MM.1S (cell line): ENCODE data around the gene LRRN2.
A peak's percentile ranks its signal among the peaks of the same experiment; 100 is the strongest.

Source experiments
- DNase-seq: peaks from one replicate; pipeline ENCODE4 v3.0.0-alpha.2; 2015
- H2AFZ ChIP-seq: fragments of 300-600 bp; sonication (generic); 2 replicates; pipeline ENCODE4 v1.6.0; 2016; ENCODE audit warnings: antibody characterized with exemption, low read length
- H3F3A ChIP-seq: fragments of 300-600 bp; sonication (generic); 2 replicates; pipeline ENCODE4 v1.6.1; 2016; ENCODE audit warnings: mild to moderate bottlenecking, antibody characterized with exemption, low read length, moderate library complexity, mixed read lengths; ENCODE audit not compliant: insufficient read depth
- H3K27ac ChIP-seq: fragments of 300-600 bp; sonication (generic); 2 replicates; pipeline ENCODE4 v1.5.1; 2016; ENCODE audit warnings: mild to moderate bottlenecking, low read length
- H3K27me3 ChIP-seq: fragments of 300-600 bp; sonication (generic); replicated peaks from 2 replicates; pipeline ENCODE4 v1.6.0; 2016; ENCODE audit warnings: low read length; ENCODE audit not compliant: insufficient read depth
- H3K36me3 ChIP-seq: fragments of 300-600 bp; sonication (generic); replicated peaks from 2 replicates; pipeline ENCODE4 v1.6.1; 2016; ENCODE audit warnings: mild to moderate bottlenecking, low read length, mixed read lengths; ENCODE audit not compliant: insufficient read depth
- H3K4me1 ChIP-seq: fragments of 300-600 bp; sonication (generic); 2 replicates; pipeline ENCODE4 v1.6.1; 2016; ENCODE audit warnings: low read length, mixed read lengths
- H3K4me2 ChIP-seq: fragments of 300-600 bp; sonication (generic); 2 replicates; pipeline ENCODE4 v1.6.0; 2016; ENCODE audit warnings: low read depth, low read length
- H3K4me3 ChIP-seq: fragments of 300-600 bp; sonication (generic); 2 replicates; pipeline ENCODE4 v1.5.1; 2016; ENCODE audit warnings: low read length, mixed read lengths
- H3K79me2 ChIP-seq: fragments of 300-600 bp; sonication (generic); 2 replicates; pipeline ENCODE4 v1.6.1; 2016; ENCODE audit warnings: mixed run types, low read length, mixed read lengths
- H3K9ac ChIP-seq: fragments of 300-600 bp; sonication (generic); 2 replicates; pipeline ENCODE4 v1.6.1; 2016; ENCODE audit warnings: low read length, mixed read lengths
- H3K9me2 ChIP-seq: fragments of 300-600 bp; sonication (generic); replicated peaks from 2 replicates; pipeline ENCODE4 v1.6.1; 2016; ENCODE audit warnings: mild to moderate bottlenecking, low read length, mixed read lengths; ENCODE audit not compliant: insufficient read depth
- H3K9me3 ChIP-seq: fragments of 300-600 bp; sonication (generic); replicated peaks from 2 replicates; pipeline ENCODE4 v1.6.1; 2016; ENCODE audit warnings: mild to moderate bottlenecking, low read length, mixed read lengths; ENCODE audit not compliant: insufficient read depth
- H4K20me1 ChIP-seq: fragments of 300-600 bp; sonication (generic); 2 replicates; pipeline ENCODE4 v1.6.1; 2016; ENCODE audit warnings: mild to moderate bottlenecking, low read length, moderate library complexity, mixed read lengths; ENCODE audit not compliant: insufficient read depth
- CTCF ChIP-seq: fragments of 300-600 bp; sonication (generic); IDR thresholded peaks from 2 replicates; pipeline ENCODE4 v1.5.1; 2016; ENCODE audit warnings: antibody characterized with exemption, low read length, mixed read lengths
- EZH2 ChIP-seq: fragments of 300-600 bp; sonication (generic); optimal IDR thresholded peaks from 2 replicates; pipeline ENCODE3; 2017; ENCODE audit warnings: low read depth, mild to moderate bottlenecking, antibody characterized with exemption, low read length, mixed read lengths
- EZH2phosphoT487 ChIP-seq: fragments of 300-600 bp; sonication (generic); IDR thresholded peaks from 2 replicates; pipeline ENCODE4 v1.6.1; 2018; ENCODE audit warnings: antibody characterized with exemption, low read length

Gene LRRN2

DNA sequence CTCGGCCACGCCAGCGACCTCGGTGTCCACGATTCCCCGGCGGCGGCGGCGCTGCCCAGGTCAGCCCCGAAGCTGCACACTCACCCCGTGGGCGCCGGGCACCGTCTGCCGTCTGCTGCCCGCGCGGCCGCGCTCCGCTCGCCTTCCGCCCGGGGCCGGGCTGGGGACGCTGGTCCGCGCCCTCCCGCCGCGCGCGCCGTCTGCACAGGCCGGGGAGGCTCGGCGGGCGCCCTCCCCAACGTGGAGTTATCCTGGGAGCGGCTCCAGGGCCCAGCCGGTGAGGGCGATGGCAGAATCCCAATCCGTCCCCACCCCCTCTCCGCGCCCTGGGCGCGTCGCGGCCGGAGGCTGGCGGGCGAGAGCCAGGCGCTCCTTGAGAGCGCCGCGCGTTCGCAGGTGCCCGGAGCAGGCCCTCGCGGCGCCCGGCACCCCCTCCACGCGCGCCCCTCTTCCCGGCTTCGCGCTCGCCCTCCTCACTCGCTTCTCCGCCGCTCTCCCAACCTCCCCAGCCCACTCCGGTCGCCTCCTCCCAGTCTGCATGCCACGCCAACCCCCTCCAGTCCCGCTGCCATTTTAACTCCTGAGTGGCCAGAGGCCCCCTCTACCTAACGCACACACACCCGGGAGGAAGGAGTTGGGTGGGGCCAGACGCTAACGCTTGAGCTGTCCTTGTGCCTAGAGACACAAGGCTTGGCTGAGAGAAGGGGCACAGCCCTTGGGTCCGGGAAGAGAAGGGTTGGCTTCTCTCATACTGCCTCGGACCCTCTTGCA lies at the start of gene LRRN2:
Gene LRRN2, minus strand, starts transcription at position 503 of the 771 bp plus-strand sequence. CDS start 65,746 bp downstream, outside the sequence.
- H3K27me3 ChIP-seq, result peaks cover 17% of the 10 kb centered on the region
- H3K9me3 ChIP-seq, result no peaks in the 10 kb centered on the region
- no peaks in the 10 kb centered on the region for H3F3A ChIP-seq
- H2AFZ ChIP-seq, result no peak within 1 kb of the TSS
- no peaks in the 10 kb centered on the region for H3K9me2 ChIP-seq
- no peaks in the 10 kb centered on the region for H3K4me1 ChIP-seq
- no peak within 1 kb of the TSS for H3K27ac ChIP-seq
- no peak within 1 kb of the TSS for H3K9ac ChIP-seq
- no peak for DNase-seq
- H3K79me2 ChIP-seq, result no peaks in the 10 kb centered on the region
- TF ChIP-seq EZH2phosphoT487, result no peak
- TF ChIP-seq EZH2, result no peak
- TF ChIP-seq CTCF, result no peak
- no peaks in the 10 kb centered on the region for H3K36me3 ChIP-seq
- no peaks in the 10 kb centered on the region for H4K20me1 ChIP-seq
- peak within 1 kb of the TSS; percentile 18; the same call in 1 of the 2 replicates for H3K4me2 ChIP-seq
- H3K4me3 ChIP-seq, result no peak within 1 kb of the TSS

GRCh38 chr1:204735042-204735441 lies 49.5 kb upstream of the LRRN2 start:
- no peaks in the 10 kb centered on the region for H3K27me3 ChIP-seq
- H3K4me3 ChIP-seq, result no peak overlapping the region
- H3K9me2 ChIP-seq, result no peaks in the 10 kb centered on the region
- H2AFZ ChIP-seq, result no peak overlapping the region
- no peaks in the 10 kb centered on the region for H3F3A ChIP-seq
- no peak for DNase-seq
- no peak for TF ChIP-seq EZH2phosphoT487
- TF ChIP-seq EZH2, result no peak
- TF ChIP-seq CTCF, result no peak
- no peak overlapping the region for H3K9ac ChIP-seq
- no peaks in the 10 kb centered on the region for H3K36me3 ChIP-seq
- H3K79me2 ChIP-seq, result no peaks in the 10 kb centered on the region
- H3K4me2 ChIP-seq, result no peak overlapping the region
- no peaks in the 10 kb centered on the region for H3K9me3 ChIP-seq
- H3K27ac ChIP-seq, result no peak overlapping the region
- H3K4me1 ChIP-seq, result no peaks in the 10 kb centered on the region
- no peaks in the 10 kb centered on the region for H4K20me1 ChIP-seq

DNA sequence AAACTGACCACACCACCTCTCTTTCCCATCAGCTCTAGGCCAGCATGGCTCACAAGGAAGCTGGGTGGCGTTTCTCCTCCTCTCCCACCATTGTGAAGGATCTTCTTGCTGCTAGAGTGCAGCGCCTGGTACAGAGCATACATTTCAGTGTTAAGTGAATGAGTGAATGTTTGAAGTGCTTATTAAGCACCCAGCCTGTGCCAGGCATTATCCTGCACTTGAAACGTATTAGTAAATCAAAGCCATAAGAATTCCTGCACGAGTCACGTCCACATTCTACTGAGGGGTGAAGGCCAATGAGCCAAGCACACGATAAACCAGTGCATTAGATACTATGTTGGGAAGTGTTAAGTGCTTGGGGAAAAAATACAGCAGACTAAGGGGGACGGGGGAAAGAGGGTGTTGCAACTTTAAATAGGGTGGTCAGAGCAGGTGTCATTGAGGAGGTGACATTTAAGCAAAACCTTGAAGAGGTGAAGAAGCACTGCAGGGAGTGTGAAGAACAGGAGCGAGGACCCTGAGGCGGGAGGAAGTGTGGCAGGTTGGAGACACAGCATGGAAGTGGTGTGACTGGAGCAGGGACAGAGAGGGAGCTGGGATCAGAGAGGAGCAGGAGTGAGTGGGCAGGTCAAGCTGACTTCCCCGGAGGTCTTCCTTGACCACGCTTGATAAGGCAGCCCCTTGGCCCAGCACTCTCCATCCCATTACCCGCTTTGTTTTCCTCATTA lies 48.5 kb upstream of the LRRN2 start:
- Histone ChIP-seq H3K27me3 (no peaks in the 10 kb centered on the region), H3K4me2 (no peak overlapping the region), H3K9me2 (no peaks in the 10 kb centered on the region), H3K27ac (no peak overlapping the region), H3K36me3 (no peaks in the 10 kb centered on the region), H3K79me2 (no peaks in the 10 kb centered on the region), H3K4me1 (no peaks in the 10 kb centered on the region), H3K9me3 (no peaks in the 10 kb centered on the region), H3K9ac (no peak overlapping the region), H2AFZ (no peak overlapping the region), H3K4me3 (no peak overlapping the region), H3F3A (no peaks in the 10 kb centered on the region), H4K20me1 (no peaks in the 10 kb centered on the region)
- DNase-seq, result no peak
- no peak for TF ChIP-seq EZH2
